Activated CD8-positive, alpha-beta T cell treated with anti-CD3 and anti-CD28 coated beads, Interleukin-2, amount 10 ng/mL, durations not matched to agents 7 days and 5 days (primary cell): ENCODE results near the gene PIP4K2A. TPM values are rescaled to one million over a fixed set of nuclear protein-coding genes. Genes with fewer than 3 reads are reported as not detected.

Source experiments
- ATAC-seq: fragments of 150-1000 bp; cut with Tn5 transposase; one replicate; pipeline ENCODE4 v1.10.0; 2021; ENCODE audit warnings: moderate library complexity
- CTCF ChIA-PET: fragments of 350-600 bp; sonication (Branson Sonifier 250); formaldehyde crosslinking; loops from one replicate; lab custom pipeline; 2021; ENCODE audit warnings: antibody characterized with exemption; lab: Charles Lee
- POLR2A ChIA-PET: fragments of 350-600 bp; sonication (Branson Sonifier 250); formaldehyde crosslinking; loops from one replicate; lab custom pipeline; 2021; ENCODE audit warnings: antibody characterized with exemption; lab: Charles Lee
- DNase-seq: peaks from one replicate; pipeline ENCODE4 v3.0.0-alpha.2; 2020
- H3K27ac Mint-ChIP-seq: one replicate; pipeline ENCODE4 v1.8.0; 2021; ENCODE audit warnings: mild to moderate bottlenecking, mixed read lengths
- H3K27me3 Mint-ChIP-seq: one replicate; pipeline ENCODE4 v1.8.0; 2021; ENCODE audit warnings: low read depth, mixed read lengths
- H3K36me3 Mint-ChIP-seq: one replicate; pipeline ENCODE4 v1.8.0; 2021; ENCODE audit warnings: low read depth, mixed read lengths
- H3K4me1 Mint-ChIP-seq: one replicate; pipeline ENCODE4 v1.8.0; 2021; ENCODE audit warnings: low read depth, mixed read lengths
- H3K4me3 Mint-ChIP-seq: one replicate; pipeline ENCODE4 v1.8.0; 2021; ENCODE audit warnings: mild to moderate bottlenecking, mixed read lengths
- H3K9me3 Mint-ChIP-seq: one replicate; pipeline ENCODE4 v1.8.0; 2022; ENCODE audit warnings: mixed read lengths; ENCODE audit not compliant: insufficient read depth
- total RNA-seq, 2 experiments: library from RNA; stranded (reverse); gene quantifications; one replicate each; pipeline ENCODE4 v1.2.3, GENCODE V29; 2021

PIP4K2A gene
- total RNA-seq, 2 experiments from 2014 or later, result 154 to 164 TPM

DNA sequence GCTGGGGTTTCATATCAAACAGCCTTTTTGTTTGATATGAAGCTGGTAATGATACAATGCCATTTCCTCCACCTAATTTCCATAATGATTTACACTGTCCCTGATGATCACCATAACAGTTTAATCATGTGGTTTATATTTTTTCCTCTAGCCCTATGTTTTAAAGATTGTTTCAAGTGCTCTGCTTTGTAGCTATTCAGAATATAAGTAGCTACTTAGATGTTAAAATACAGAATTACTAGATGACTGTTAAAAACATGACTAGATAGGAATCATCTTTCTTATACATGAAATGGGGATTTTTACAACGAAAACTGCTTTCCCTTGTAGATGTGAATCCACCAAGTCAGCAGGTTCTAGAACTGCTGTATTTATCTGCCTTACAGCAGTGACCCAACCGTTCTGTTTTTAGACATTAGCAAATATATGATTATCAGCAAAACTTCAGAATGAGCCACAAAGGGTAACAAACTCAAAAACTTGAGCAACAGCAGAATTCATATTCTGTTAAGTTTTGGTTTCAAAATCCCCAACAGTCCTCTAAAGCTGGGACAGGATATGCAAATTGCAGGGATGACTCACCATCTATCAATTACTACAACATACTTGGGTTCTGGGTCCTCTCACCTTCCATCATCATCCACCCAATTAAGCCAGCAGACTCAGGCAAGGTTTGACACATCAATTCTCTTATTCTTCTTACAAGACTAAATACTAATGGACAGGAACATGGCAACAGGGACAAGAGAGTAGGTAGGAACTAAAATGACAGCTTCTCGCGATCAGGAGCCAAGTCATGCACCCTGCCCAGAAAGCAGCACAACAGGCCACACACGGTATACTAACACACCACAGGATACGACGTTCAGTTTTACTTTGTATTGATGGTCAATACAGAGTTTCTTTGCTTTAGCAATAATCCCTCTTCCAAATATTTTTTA lies 83.9 kb downstream of the PIP4K2A start:
- H3K4me3 Mint-ChIP-seq, result peak overlapping the region; percentile 78
- POLR2A ChIA-PET, result interaction anchor here (0.6 to 2.9 kb wide), 17 partner anchors 10 to 376 kb away, joined by 3 to 17 read pairs (median 4); partner anchors contain the start of gene PIP4K2A
- H3K4me1 Mint-ChIP-seq, result peaks cover 92% of the 10 kb centered on the region
- H3K36me3 Mint-ChIP-seq, result peaks cover 37% of the 10 kb centered on the region
- DNase-seq (peak; percentile 56), ATAC-seq (peak; percentile 87)
- CTCF ChIA-PET, result interaction anchor here (0.7 to 5.3 kb wide), 14 partner anchors 9 to 56 kb away, joined by 3 to 32 read pairs (median 4); no protein-coding TSS in a partner anchor
- peak overlapping the region; percentile 96 for H3K27ac Mint-ChIP-seq
- H3K27me3 Mint-ChIP-seq, result no peaks in the 10 kb centered on the region
- no peaks in the 10 kb centered on the region for H3K9me3 Mint-ChIP-seq

DNA sequence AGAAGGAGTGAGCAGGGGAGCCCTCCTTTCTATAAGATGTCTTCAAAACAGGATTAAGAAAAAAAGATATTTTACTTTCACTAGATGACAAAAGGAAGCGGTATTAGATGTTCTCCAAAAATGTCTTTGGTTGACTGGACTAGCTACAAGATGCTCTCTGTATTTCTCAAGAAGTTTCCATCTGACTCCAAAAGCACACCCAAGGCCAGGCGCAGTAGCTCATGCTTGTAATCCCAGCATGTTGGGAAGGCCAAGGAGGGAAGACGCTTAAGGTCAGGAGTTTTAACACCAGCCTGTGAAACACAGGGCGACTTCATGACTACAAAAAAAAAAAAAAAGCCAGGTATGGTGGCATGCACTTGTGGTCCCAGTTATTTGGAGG lies 84.5 kb downstream of the PIP4K2A start:
- Mint-ChIP-seq H3K27me3 (no peaks in the 10 kb centered on the region), H3K27ac (peak overlapping the region; percentile 96), H3K36me3 (peaks cover 31% of the 10 kb centered on the region), H3K9me3 (no peaks in the 10 kb centered on the region), H3K4me3 (peak overlapping the region; percentile 78), H3K4me1 (peaks cover 92% of the 10 kb centered on the region)
- ATAC-seq (peak; percentile 12), DNase-seq (no peak)
- ChIA-PET CTCF (interaction anchor here (0.7 to 5.3 kb wide), 12 partner anchors 10 to 52 kb away, joined by 3 to 32 read pairs (median 4); no protein-coding TSS in a partner anchor), POLR2A (interaction anchor here (0.6 to 2.9 kb wide), 15 partner anchors 9 to 376 kb away, joined by 3 to 17 read pairs (median 4); partner anchors contain the start of gene PIP4K2A)

DNA sequence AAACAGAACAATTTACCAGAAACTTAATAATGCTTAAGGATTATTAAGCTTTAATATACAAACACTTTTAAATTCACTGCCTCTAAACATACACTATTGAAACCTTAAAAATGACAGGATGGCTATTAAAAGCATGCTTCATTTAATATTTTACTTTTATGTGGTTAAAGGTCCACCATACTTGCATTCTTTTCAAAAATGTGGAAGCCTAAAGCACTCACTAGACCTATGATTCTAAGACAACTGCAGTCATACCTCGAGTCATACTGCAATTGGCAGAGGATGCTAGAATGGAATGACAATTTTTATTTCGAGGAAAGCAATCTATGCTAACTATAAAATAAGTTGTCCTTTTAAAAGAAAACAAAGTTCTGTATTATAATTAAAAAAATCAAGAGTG lies 85.3 kb downstream of the PIP4K2A start:
- no peak for DNase-seq
- peak overlapping the region; percentile 87 for H3K27ac Mint-ChIP-seq
- no peaks in the 10 kb centered on the region for H3K9me3 Mint-ChIP-seq
- H3K27me3 Mint-ChIP-seq, result no peaks in the 10 kb centered on the region
- no peak for ATAC-seq
- ChIA-PET POLR2A (interaction anchor here (0.6 to 2.9 kb wide), 9 partner anchors 11 to 192 kb away, joined by 3 to 17 read pairs (median 8); partner anchors contain the start of gene PIP4K2A), CTCF (interaction anchor here (0.9 to 5.3 kb wide), 7 partner anchors 13 to 49 kb away, joined by 3 to 32 read pairs (median 10); no protein-coding TSS in a partner anchor)
- peaks cover 92% of the 10 kb centered on the region for H3K4me1 Mint-ChIP-seq
- H3K36me3 Mint-ChIP-seq, result peaks cover 31% of the 10 kb centered on the region
- peak overlapping the region; percentile 48 for H3K4me3 Mint-ChIP-seq

DNA sequence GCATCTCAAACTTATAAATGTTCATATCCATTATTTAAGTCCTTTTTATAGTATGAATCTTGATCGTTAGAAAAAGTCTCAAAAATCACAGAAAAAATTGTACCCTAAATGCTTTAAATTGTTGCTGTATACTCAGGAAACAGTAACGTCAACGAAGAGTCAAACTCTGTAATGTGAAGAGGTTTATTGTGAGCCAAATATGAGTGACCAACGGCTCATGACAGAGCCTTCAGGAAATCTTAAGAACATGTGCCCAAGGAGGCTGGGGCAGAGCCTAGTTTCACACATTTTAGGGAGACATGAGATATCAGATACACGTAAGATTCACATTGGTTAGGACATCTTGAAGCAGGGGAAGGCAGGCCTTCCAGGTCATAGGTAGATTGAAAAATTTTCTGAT lies 86.1 kb downstream of the PIP4K2A start:
- H3K27me3 Mint-ChIP-seq, result no peaks in the 10 kb centered on the region
- no peaks in the 10 kb centered on the region for H3K9me3 Mint-ChIP-seq
- DNase-seq (no peak), ATAC-seq (no peak)
- peaks cover 92% of the 10 kb centered on the region for H3K4me1 Mint-ChIP-seq
- CTCF ChIA-PET, result interaction anchor here (0.9 to 5.3 kb wide), 5 partner anchors 10 to 49 kb away, joined by 3 to 32 read pairs (median 5); no protein-coding TSS in a partner anchor
- POLR2A ChIA-PET, result interaction anchor here (0.6 to 2.9 kb wide), 3 partner anchors 21 to 54 kb away, joined by 3 to 17 read pairs (median 4); no protein-coding TSS in a partner anchor
- H3K27ac Mint-ChIP-seq, result peak overlapping the region; percentile 87
- H3K36me3 Mint-ChIP-seq, result peaks cover 29% of the 10 kb centered on the region
- peak overlapping the region; percentile 48 for H3K4me3 Mint-ChIP-seq

DNA sequence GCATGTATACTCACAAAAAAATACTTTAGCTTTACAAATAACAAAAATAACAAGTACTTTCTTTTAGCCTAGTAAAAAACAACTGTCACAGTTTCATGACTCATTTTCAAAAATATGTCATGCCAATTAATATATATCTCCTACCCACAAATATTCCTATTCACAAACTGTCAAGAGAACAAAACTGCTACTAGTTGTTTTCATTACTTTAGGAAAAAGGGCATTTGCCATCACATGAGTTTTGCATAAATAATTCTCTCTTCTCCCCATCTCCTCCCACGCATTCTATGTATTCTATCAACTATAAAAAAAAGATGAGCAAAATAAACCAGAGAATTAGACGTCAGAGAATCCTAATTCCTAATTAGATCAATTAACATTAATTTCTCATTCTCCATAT lies 87.6 kb downstream of the PIP4K2A start:
- DNase-seq (no peak), ATAC-seq (no peak)
- peaks cover 92% of the 10 kb centered on the region for H3K4me1 Mint-ChIP-seq
- no peaks in the 10 kb centered on the region for H3K27me3 Mint-ChIP-seq
- no peaks in the 10 kb centered on the region for H3K9me3 Mint-ChIP-seq
- H3K36me3 Mint-ChIP-seq, result peaks cover 33% of the 10 kb centered on the region
- peak overlapping the region; percentile 31 for H3K27ac Mint-ChIP-seq
- H3K4me3 Mint-ChIP-seq, result no peak overlapping the region
- POLR2A ChIA-PET, result no interaction called here
- CTCF ChIA-PET, result interaction anchor here (1.0 to 1.8 kb wide), 4 partner anchors 10 to 52 kb away, joined by 3 to 7 read pairs (median 5); no protein-coding TSS in a partner anchor

DNA sequence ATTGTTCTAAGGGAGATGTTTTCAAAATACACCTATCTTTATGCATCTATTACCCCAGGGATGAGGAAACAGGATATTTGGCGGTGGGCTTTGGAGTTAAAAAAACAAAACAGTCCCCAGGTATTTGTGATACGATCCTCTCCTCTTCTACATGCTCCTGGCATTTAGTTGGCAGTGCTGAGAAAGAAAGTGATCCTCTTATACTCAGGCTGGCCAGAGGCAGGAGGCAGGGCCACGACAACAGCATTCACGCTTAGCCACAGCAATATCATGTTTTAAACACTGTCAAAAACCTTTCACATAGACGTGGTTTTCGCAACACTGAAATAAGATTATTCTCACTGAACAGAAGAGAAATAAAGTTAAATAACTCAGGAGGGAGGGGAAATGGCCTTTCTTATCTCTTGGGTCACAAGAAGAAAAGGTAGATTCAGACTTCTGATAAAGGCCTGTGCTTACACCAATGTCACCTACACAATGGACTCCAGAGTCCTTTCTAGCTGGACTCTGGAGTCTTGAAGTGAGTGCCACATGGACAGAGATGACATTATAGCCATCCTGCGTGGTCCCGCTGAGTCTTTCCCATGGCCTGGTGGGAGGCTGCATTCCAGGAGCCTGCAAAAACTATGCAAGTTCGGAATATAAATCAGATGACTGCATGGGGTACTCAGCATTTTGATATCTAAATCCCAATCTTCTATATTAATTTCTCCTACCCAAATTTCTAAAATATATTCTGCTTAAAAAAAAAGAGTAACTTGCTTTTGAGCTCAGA lies 88.7 kb downstream of the PIP4K2A start:
- DNase-seq (no peak), ATAC-seq (no peak)
- Mint-ChIP-seq H3K4me3 (no peak overlapping the region), H3K4me1 (peaks cover 91% of the 10 kb centered on the region), H3K27me3 (no peaks in the 10 kb centered on the region), H3K36me3 (peaks cover 34% of the 10 kb centered on the region), H3K9me3 (no peaks in the 10 kb centered on the region), H3K27ac (peak overlapping the region; percentile 60)
- ChIA-PET CTCF (interaction anchor here (1.0 to 1.8 kb wide), 5 partner anchors 9 to 56 kb away, joined by 3 to 7 read pairs (median 3); no protein-coding TSS in a partner anchor), POLR2A (no interaction called here)

DNA sequence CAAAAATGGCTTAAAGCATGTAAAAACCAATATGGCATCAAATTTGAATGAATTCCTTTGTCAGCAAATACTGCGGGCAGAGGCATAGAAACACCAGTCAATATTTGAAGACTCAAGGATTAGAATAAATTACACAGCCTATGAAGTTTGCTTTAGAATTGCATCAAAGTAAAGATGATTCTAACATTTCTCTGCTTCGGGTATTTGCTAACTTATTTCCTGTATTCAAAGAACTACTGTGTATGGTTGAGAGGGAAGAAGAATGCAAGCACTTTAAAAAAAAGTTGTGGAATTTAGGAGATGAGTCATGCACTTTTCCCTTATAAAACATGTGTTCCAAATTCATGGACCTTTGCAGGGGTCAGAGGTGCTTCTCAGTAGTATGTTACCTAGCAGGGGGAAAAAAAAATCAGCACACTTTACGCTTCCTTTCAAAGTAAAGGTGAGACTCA lies 90.1 kb downstream of the PIP4K2A start:
- ChIA-PET POLR2A (interaction anchor here (0.6 to 2.2 kb wide), 3 partner anchors 12 to 26 kb away, joined by 3 to 7 read pairs (median 7); no protein-coding TSS in a partner anchor), CTCF (interaction anchor here (1.1 to 2.0 kb wide), 8 partner anchors 8 to 50 kb away, joined by 3 to 9 read pairs (median 4); no protein-coding TSS in a partner anchor)
- DNase-seq (no peak), ATAC-seq (peak; percentile 25)
- Mint-ChIP-seq H3K36me3 (peaks cover 41% of the 10 kb centered on the region), H3K4me3 (peak overlapping the region; percentile 46), H3K4me1 (peaks cover 93% of the 10 kb centered on the region), H3K9me3 (no peaks in the 10 kb centered on the region), H3K27me3 (no peaks in the 10 kb centered on the region), H3K27ac (peak overlapping the region; percentile 69)

DNA sequence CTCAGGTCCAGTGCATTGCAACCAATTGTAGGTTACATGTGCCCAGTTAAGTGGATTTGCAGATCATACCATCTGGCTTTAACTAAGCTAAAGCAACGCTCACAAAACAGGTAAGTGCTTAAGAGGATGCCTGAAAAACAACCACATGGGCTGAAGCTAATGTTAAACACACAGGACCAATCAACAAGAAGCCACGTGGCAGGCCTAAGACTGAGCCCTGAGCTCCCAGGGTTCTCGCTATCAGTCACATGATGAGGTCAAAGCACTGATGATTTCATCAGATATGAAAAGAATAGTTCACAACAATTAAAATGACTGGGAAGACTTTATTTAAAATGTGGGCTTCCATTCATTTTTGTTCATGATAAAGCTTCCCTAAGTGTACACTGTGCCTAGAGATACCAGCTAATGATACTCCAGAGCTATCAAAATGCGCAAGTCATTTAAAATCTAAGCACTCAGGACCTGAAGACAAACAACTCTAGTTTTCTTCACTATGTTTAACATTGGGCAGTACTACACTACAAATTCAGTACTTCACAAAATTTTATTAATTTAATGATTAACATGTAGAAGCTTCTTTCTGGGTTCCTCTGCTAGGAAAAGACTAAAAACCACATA lies 90.6 kb downstream of the PIP4K2A start:
- Mint-ChIP-seq H3K4me3 (peak overlapping the region; percentile 46), H3K27ac (peak overlapping the region; percentile 72), H3K9me3 (no peaks in the 10 kb centered on the region), H3K4me1 (peaks cover 93% of the 10 kb centered on the region), H3K36me3 (peaks cover 39% of the 10 kb centered on the region), H3K27me3 (no peaks in the 10 kb centered on the region)
- peak; percentile 29 for ATAC-seq
- POLR2A ChIA-PET, result interaction anchor here (1.0 to 2.2 kb wide), 4 partner anchors 8 to 15 kb away, joined by 3 to 7 read pairs (median 5); no protein-coding TSS in a partner anchor
- CTCF ChIA-PET, result interaction anchor here (1.1 to 2.0 kb wide), 10 partner anchors 9 to 307 kb away, joined by 3 to 9 read pairs (median 4); partner anchors contain the start of gene COMMD3
- no peak for DNase-seq

DNA sequence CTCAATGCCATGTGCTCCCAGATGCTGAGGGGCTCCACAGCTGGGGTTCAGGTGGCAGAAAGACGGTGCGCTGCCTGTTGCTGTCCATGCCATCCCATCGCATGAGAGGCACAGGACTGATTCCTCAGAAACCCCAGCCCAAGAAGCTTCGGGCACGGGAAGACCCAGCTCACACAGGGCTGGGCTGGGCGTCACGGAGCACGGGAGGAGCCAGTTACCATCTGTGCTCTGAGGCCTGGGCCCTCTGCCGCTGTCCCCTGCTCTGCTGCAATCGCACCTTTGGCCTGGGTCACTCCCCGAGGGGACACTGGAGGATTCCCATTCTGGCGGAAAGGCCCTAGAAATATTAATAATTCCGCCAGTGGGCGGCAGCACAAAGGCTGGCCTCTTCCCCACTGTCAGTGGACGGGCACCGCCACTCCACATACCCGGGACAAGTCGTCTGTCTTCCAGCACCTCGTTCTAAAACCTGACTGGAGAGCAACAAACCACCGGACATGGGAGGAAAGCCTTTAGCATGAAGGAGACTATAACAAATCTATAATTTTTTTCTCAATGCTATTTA lies 92.1 kb downstream of the PIP4K2A start:
- POLR2A ChIA-PET, result no interaction called here
- no peak overlapping the region for H3K27ac Mint-ChIP-seq
- peaks cover 94% of the 10 kb centered on the region for H3K4me1 Mint-ChIP-seq
- H3K4me3 Mint-ChIP-seq, result no peak overlapping the region
- DNase-seq (no peak), ATAC-seq (no peak)
- H3K27me3 Mint-ChIP-seq, result no peaks in the 10 kb centered on the region
- peaks cover 31% of the 10 kb centered on the region for H3K36me3 Mint-ChIP-seq
- no peaks in the 10 kb centered on the region for H3K9me3 Mint-ChIP-seq
- CTCF ChIA-PET, result interaction anchor here (0.8 to 3.4 kb wide), 5 partner anchors 10 to 306 kb away, joined by 3 to 14 read pairs (median 4); partner anchors contain the start of gene COMMD3

DNA sequence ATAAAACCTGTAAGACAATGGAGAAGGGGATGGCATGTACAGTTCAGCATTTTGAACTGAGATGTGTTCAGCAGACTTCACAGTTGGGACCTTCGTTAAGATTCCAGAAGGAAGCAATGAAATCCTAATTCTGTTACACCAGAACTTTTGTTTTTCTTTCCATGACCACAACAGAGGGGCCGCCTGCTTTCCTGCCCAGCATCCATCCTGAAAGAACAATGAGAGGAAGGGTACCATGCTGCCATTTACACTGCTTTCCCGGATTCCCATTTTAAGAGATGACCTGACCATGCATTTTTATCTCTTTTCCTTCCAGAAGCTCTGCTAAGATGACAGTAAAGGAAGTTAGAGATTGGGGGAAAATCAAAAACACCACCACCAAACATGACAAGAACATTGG lies 92.7 kb downstream of the PIP4K2A start:
- no peak for ATAC-seq

More for the DNA sequence above, 92.7 kb downstream of the PIP4K2A start:
- DNase-seq, result no peak
- POLR2A ChIA-PET, result interaction anchor here (1.3 kb wide), 1 partner anchor 9 kb away, joined by 4 read pairs; no protein-coding TSS in a partner anchor
- no peak overlapping the region for H3K4me3 Mint-ChIP-seq
- CTCF ChIA-PET, result interaction anchor here (1.1 to 3.4 kb wide), 4 partner anchors 10 to 47 kb away, joined by 3 to 14 read pairs (median 4); no protein-coding TSS in a partner anchor
- peaks cover 94% of the 10 kb centered on the region for H3K4me1 Mint-ChIP-seq
- H3K36me3 Mint-ChIP-seq, result peaks cover 31% of the 10 kb centered on the region
- no peaks in the 10 kb centered on the region for H3K9me3 Mint-ChIP-seq
- peak overlapping the region; percentile 64 for H3K27ac Mint-ChIP-seq
- no peaks in the 10 kb centered on the region for H3K27me3 Mint-ChIP-seq
